Naive thymus-derived CD8-positive, alpha-beta T cell (primary cell): ENCODE measurements around the gene TBCA. TPM values are rescaled to one million over a fixed set of nuclear protein-coding genes. Genes with fewer than 3 reads are reported as not detected.

Source experiments
- ATAC-seq, 2 donors: fragments of 150-1000 bp; cut with Tn5 transposase in 1 of 2; sonication (Bioruptor Pico), chemical (Tn5 transposase) in 1 of 2; 1 replicate in 1 of 2; 2 replicates in 1 of 2; pipeline ENCODE4 v1.10.0; 2021; ENCODE audit warnings: mild to moderate bottlenecking in 2 of 2, moderate library complexity in 2 of 2
- POLR2A ChIA-PET: fragments of 350-600 bp; sonication (Branson Sonifier 250); formaldehyde crosslinking; loops from one replicate; lab custom pipeline; 2021; ENCODE audit warnings: antibody characterized with exemption; lab: Charles Lee
- DNase-seq, 10 donors: peaks; one replicate each; pipeline versions ENCODE4 v3.0.0 to v3.0.0-alpha.2; 2020 to 2022
- H3K27ac Mint-ChIP-seq, 10 donors: one replicate each; pipeline ENCODE4 v1.8.0; 2020 to 2022; ENCODE audit warnings: mild to moderate bottlenecking in 10 of 10, mixed read lengths in 10 of 10, moderate library complexity in 4 of 10, inconsistent platforms in 1 of 10
- H3K27me3 Mint-ChIP-seq, 5 donors: one replicate each; pipeline ENCODE4 v1.8.0; 2021 to 2022; ENCODE audit warnings: mixed read lengths in 5 of 5
- H3K36me3 Mint-ChIP-seq, 3 donors: one replicate each; pipeline ENCODE4 v1.8.0; 2020 to 2022; ENCODE audit warnings: mixed read lengths in 3 of 3, mild to moderate bottlenecking in 2 of 3, inconsistent platforms in 1 of 3
- H3K4me1 Mint-ChIP-seq, 4 donors: one replicate each; pipeline ENCODE4 v1.8.0; 2021 to 2022; ENCODE audit warnings: mixed read lengths in 4 of 4
- H3K4me3 Mint-ChIP-seq, 10 donors: one replicate each; pipeline ENCODE4 v1.8.0; 2020 to 2022; ENCODE audit warnings: mild to moderate bottlenecking in 10 of 10, mixed read lengths in 10 of 10, moderate library complexity in 6 of 10, inconsistent platforms in 1 of 10
- H3K9me3 Mint-ChIP-seq, 9 donors: one replicate each; pipeline ENCODE4 v1.8.0; 2020 to 2022; ENCODE audit warnings: mixed read lengths in 9 of 9, mild to moderate bottlenecking in 3 of 9, inconsistent platforms in 1 of 9, moderate library complexity in 1 of 9
- polyA plus RNA-seq, 3 donors: library from polyadenylated mRNA; unstranded; fragments of 300-500 nt; fragmentation: Illumina TruSeq; gene quantifications; one replicate each; pipeline ENCODE4 v1.2.3, GENCODE V29; 2021
- total RNA-seq, 8 experiments: library from RNA in 2 of 8; stranded (reverse) in 2 of 8; gene quantifications; one replicate each; pipeline ENCODE4 v1.2.3 and lab custom pipeline; 2021 to 2026

Gene TBCA
- total and polyA plus RNA-seq, 5 experiments from 2014 or later, result 134 to 218 (median 169) TPM

DNA sequence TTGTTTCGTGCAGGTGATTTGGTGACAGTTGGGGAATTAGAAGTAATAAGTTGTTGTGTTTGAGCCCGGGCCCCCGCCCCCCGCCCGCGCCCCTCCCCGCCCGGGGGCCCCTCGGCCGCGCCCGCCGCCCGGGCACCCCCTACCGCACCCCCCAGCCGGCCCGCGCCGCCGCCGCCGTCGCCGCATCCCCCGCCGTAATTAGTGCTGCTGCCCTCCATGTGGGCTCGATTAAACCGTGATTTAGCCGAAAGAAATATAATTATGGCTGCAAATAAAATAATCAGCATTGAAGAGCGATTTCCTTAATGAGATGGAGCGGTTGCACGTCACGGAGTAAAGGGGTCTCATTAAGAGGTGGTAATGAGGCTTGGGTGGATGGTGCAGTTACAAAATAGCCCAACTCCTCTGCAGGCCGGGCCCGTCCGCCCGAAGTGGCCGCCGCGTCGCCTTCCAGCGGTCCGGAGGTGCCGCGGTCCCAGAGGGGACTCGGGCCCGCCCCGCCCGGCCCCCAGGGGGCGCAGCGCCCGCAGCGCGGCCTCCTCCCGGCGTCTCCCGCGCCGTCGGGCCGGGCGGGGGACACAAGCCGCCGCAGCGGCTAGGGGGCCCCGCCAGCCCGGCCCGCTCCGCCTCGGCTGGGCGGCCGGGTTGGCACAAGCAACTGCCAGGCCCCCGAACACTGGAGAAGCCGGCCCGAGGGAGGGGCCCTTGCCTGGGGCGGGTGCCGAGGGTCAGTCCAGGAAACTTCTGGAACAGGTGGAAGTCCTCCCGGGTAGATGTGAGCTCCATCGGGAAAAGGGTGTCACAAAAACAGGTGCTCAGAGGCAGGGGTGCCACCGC lies 130.8 kb downstream of the TBCA start:
- peak; percentile 74 to 79 for ATAC-seq
- Mint-ChIP-seq H3K9me3 (peaks cover 0 to 23% (median 12%) of the 10 kb centered on the region in 9 donors), H3K36me3 (peaks cover 2 to 18% (median 10%) of the 10 kb centered on the region in 3 donors), H3K4me3 (peak overlapping the region; percentile 57 to 86 (median 68)), H3K27me3 (peaks cover 52 to 98% (median 79%) of the 10 kb centered on the region in 5 donors), H3K4me1 (peaks cover 14 to 30% (median 24%) of the 10 kb centered on the region in 4 donors), H3K27ac (peak overlapping the region in 2 of 10 donors; percentile 26 to 51)
- POLR2A ChIA-PET, result interaction anchor here (0.7 kb wide), 1 partner anchor 14 kb away, joined by 3 read pairs; no protein-coding TSS in a partner anchor
- DNase-seq, result peak in 3 of 10 donors; percentile 35 to 43 (median 39)

DNA sequence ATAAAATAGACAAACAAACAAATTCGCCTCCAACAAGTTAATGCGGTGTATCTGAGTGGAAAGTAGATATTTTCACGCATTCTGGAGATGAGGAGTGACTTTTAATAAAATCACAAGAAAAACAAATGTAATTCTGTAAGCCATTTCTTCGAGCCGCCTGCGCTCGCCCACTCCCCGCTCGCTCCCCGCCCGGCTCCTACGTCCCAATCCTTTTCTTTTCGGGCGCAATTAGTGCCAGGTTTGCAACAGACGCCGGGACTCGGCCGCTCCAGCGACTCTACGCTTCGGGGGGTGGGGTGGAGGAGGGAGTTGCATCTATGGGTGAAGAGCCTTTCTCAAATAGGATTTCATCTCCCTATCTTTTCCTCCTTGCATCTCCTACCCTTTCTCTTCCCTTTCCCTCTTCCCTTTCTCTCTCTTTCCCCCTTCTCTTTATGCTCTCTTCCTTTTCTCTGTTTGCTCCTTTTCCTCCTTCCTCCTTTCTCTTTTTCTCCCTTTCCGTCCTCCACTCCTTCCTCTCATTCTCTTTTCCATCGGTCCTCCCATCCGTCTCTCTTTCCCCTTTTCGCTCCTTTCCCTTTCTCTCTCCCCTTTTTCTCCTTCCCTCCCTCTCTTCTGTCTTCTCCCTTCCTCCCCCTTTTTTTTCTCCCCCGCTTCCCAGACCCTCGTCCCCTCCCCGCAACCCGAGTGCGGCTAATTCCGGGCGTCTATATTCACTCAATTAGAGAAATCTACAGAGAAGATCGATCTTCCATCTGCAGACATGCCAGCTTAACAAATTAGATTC lies 131.6 kb downstream of the TBCA start:
- Mint-ChIP-seq H3K4me3 (peak overlapping the region; percentile 57 to 86 (median 70)), H3K36me3 (peaks cover 2 to 24% (median 10%) of the 10 kb centered on the region in 3 donors), H3K4me1 (peaks cover 16 to 31% (median 26%) of the 10 kb centered on the region in 4 donors), H3K27ac (peak overlapping the region in 2 of 10 donors; percentile 34 to 51), H3K9me3 (peaks cover 0 to 25% (median 13%) of the 10 kb centered on the region in 9 donors), H3K27me3 (peaks cover 54 to 98% (median 79%) of the 10 kb centered on the region in 5 donors)
- no peak for DNase-seq
- no peak for ATAC-seq
- POLR2A ChIA-PET, result interaction anchor here (0.7 kb wide), 1 partner anchor 13 kb away, joined by 3 read pairs; no protein-coding TSS in a partner anchor

GRCh38 chr5:77643654-77644370 lies 132.3 kb downstream of the TBCA start:
- DNase-seq (no peak), ATAC-seq (no peak)
- peaks cover 58 to 98% (median 75%) of the 10 kb centered on the region in 5 donors for H3K27me3 Mint-ChIP-seq
- H3K9me3 Mint-ChIP-seq, result peaks cover 0 to 25% (median 13%) of the 10 kb centered on the region in 9 donors
- peaks cover 18 to 39% (median 29%) of the 10 kb centered on the region in 4 donors for H3K4me1 Mint-ChIP-seq
- POLR2A ChIA-PET, result no interaction called here
- peaks cover 2 to 24% (median 12%) of the 10 kb centered on the region in 3 donors for H3K36me3 Mint-ChIP-seq
- peak overlapping the region in 1 of 10 donors; percentile 80 for H3K27ac Mint-ChIP-seq
- H3K4me3 Mint-ChIP-seq, result peak overlapping the region; percentile 50 to 78 (median 66)

GRCh38 chr5:77642738-77643653 lies 133.1 kb downstream of the TBCA start:
- Mint-ChIP-seq H3K27ac (peak overlapping the region in 3 of 10 donors; percentile 19 to 56 (median 40)), H3K9me3 (peaks cover 0 to 25% (median 13%) of the 10 kb centered on the region in 9 donors), H3K36me3 (peaks cover 2 to 24% (median 12%) of the 10 kb centered on the region in 3 donors), H3K4me3 (peak overlapping the region in 5 of 10 donors; percentile 12 to 77 (median 59)), H3K4me1 (peaks cover 18 to 42% (median 30%) of the 10 kb centered on the region in 4 donors), H3K27me3 (peaks cover 52 to 95% (median 68%) of the 10 kb centered on the region in 5 donors)
- DNase-seq (no peak), ATAC-seq (no peak)
- POLR2A ChIA-PET, result no interaction called here

GRCh38 chr5:77641963-77642737 lies 134.0 kb downstream of the TBCA start:
- DNase-seq, result no peak
- peaks cover 7 to 31% (median 18%) of the 10 kb centered on the region in 3 donors for H3K36me3 Mint-ChIP-seq

GRCh38 chr5:77641397-77641943 lies 134.7 kb downstream of the TBCA start:
- Mint-ChIP-seq H3K4me3 (peak overlapping the region in 2 of 10 donors; percentile 4 to 48), H3K4me1 (peaks cover 25 to 52% (median 38%) of the 10 kb centered on the region in 4 donors), H3K27me3 (peaks cover 53 to 95% (median 65%) of the 10 kb centered on the region in 5 donors), H3K36me3 (peaks cover 7 to 31% (median 18%) of the 10 kb centered on the region in 3 donors), H3K9me3 (peaks cover 0 to 36% (median 20%) of the 10 kb centered on the region in 9 donors), H3K27ac (no peak overlapping the region)
- no peak for DNase-seq
- POLR2A ChIA-PET, result interaction anchor here (0.7 to 1.2 kb wide), 3 partner anchors 10 to 23 kb away, joined by 3 to 4 read pairs (median 3); no protein-coding TSS in a partner anchor
- no peak for ATAC-seq

More at GRCh38 chr5:77641963-77642737, 134.0 kb downstream of the TBCA start:
- H3K4me1 Mint-ChIP-seq, result peaks cover 25 to 50% (median 38%) of the 10 kb centered on the region in 4 donors
- POLR2A ChIA-PET, result interaction anchor here (0.7 to 1.2 kb wide), 3 partner anchors 11 to 23 kb away, joined by 3 to 4 read pairs (median 3); no protein-coding TSS in a partner anchor
- peak overlapping the region in 3 of 10 donors; percentile 4 to 33 (median 29) for H3K4me3 Mint-ChIP-seq
- H3K27ac Mint-ChIP-seq, result peak overlapping the region in 1 of 10 donors; percentile 49
- H3K9me3 Mint-ChIP-seq, result peaks cover 0 to 33% (median 20%) of the 10 kb centered on the region in 9 donors
- ATAC-seq, result no peak
- H3K27me3 Mint-ChIP-seq, result peaks cover 56 to 95% (median 69%) of the 10 kb centered on the region in 5 donors

Other genes with a start within 250 kb of the TBCA start
- not detected for gene OTP, start 137.6 kb downstream of the TBCA start, total RNA-seq
- gene OTP, start 137.6 kb downstream of the TBCA start, polyA plus RNA-seq, result not detected